Activated CD8-positive, alpha-beta memory T cell treated with anti-CD3 and anti-CD28 coated beads for 1 hour (primary cell): ENCODE data around the gene ANGPTL2.

Source experiments
- DNase-seq, 2 donors: peaks; one replicate each; pipeline ENCODE4 v3.0.0-alpha.2; 2020; ENCODE audit warnings: low read depth in 1 of 2; ENCODE audit errors: extremely low read depth in 1 of 2

ANGPTL2 gene

GRCh38 chr9:127079446-127080140, 42.8 kb downstream of the ANGPTL2 start:
- DNase-seq: no peak

DNA sequence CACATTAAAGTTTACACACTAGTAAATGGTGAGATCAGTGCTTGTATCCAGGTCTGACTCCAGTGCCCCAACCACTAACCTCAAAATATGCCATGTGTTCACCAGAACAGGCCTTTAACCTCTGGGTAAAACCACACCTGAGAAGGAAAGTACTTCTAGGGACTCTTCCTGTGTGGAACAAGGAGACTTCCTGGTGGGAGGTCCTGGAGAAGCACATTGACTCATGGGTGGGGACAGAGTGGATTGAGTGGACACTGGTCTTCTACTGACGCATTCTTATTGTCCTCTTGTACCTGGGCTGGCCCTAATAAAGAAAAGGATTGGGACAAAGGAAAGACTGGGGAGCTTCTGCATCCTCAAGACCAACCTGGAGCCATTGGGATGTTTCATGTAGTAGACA, 43.4 kb downstream of the ANGPTL2 start:
- no peak for DNase-seq

- no peak for DNase-seq
Measured at GRCh38 chr9:127078336-127078735, 44.1 kb downstream of the ANGPTL2 start.

DNA sequence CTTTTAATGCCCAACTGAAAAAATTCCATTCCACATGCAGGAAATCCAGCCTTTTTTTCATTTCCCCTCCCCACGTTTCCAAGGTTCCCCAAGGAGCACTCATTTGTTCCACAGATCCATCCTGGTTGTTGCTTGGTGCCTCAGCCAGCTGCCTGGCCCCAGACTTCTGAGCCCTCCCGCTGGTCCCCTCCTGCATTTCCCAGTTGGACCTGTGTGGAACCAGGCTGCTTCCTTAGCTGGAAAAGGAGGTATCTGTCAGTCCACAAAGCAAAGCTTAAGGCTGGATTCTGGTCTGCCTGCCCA, 44.8 kb downstream of the ANGPTL2 start:
- no peak for DNase-seq

- no peak for DNase-seq
Measured at GRCh38 chr9:127076860-127077643, 45.4 kb downstream of the ANGPTL2 start.

DNA sequence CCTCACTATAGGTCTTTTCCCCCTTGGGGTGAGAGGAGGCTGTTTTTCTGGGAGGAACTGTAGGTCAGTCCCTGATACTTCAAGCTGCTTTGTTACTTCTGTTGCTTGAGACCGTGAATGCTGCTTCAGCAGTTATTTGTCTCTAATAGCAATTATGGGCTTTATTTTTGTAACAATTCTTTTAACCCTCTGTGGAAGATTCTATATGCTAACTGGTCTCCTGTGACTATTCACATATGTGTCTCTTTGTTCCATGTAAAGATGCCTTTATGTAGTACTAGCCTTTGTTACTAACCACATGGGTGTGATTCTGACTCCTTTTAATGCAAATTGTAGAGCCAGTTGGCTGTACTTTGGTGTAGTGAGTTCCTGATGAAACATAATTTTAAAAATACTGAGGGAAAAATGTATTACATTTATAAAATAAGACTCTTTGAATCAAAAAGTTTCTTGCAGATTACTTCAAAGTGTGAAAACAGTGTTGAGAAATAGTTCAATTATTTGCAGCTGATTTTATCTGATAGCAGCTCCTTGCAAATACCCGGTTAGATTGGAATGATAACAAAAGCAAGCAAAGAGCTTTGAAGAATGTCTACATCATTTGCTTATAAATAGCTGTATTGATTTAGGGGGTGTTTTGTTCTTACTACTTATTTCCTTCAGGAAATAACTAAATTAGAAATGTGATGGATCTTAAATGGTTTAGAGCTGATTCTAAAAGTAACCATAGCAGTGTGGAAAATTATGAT, 46.6 kb downstream of the ANGPTL2 start:
- DNase-seq: no peak

GRCh38 chr9:127074561-127075548, 47.6 kb downstream of the ANGPTL2 start:
- DNase-seq: no peak

DNA sequence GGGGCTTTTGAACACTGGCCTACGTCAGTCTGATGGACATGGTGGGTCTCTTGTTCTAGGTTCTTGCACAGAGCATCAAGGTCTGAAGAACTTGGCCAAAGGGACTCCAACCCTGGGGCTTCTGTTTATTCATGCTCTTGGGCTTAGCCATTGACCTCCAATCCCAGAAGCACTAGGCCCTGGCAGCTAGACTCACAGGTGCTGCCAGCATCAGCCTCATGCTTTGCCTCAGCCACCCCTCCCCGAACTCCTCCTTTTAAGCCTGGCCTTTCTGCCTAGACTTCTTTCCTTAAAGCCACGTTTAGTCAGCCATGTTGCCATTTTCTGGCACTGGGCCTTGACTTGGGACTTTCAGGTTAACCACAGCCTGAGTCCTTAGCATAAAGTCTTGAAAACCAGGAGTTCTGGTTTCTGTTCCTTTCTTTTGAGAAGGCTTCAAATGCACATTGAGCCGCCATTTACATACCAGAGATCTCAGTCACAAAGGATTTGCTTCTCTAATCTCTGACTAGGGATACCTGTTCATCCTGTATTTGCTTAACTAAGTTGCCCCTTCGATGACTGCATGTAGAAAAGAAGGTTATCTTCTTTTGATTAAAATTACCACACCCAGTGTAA, 54.7 kb downstream of the ANGPTL2 start:
- no peak for DNase-seq

DNA sequence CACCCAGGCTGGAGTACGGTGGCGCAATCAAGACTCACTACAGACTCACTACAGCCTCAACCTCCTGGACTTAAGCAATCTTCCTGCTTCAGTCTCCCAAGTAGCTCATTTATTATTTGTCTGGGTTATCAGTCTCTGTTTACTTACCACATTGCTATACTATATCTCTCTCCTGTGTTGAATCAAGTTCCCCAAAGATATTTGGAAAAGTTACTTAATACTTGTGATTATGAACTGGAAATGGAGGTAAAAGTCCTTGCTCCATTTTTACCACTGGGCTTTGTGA, 55.6 kb downstream of the ANGPTL2 start:
- DNase-seq: no peak

DNA sequence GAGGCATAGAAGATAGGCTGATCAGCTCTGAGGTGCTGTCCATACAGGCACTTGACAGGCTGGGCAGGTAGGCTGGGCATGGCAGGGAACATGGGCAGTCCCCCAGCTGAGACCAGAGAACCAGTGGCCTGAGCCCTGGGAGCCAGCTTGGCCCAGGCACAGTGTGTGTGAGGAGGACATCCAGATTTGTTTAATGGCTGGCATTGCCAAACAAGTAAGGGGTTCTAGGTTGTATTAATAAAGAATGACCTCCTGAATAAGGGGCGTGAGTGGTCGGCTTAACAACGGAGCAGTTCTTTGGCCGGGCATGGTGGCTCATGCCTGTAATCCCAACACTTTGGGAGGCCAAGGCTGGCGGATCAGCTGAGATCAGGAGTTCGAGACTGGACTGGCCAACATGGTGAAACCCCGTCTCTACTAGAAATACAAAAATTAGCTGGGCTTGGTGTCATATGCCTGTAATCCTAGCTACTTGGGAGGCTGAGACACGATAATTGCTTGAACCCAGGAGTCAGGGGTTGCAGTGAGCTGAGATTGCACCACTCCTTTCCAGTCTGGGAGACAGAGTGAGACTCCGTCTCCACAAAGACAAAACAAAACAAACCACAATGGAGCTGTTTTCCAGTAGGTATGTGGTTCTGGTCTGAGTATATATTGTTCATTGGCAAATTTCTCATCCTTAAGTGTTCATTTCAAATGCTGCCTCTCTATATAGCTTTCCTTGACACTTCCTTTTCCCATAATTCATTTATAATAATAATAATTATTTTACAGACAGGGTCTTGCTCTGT, 56.2 kb downstream of the ANGPTL2 start:
- no peak for DNase-seq

GRCh38 chr9:127065592-127065991, 56.8 kb downstream of the ANGPTL2 start:
- no peak for DNase-seq

DNA sequence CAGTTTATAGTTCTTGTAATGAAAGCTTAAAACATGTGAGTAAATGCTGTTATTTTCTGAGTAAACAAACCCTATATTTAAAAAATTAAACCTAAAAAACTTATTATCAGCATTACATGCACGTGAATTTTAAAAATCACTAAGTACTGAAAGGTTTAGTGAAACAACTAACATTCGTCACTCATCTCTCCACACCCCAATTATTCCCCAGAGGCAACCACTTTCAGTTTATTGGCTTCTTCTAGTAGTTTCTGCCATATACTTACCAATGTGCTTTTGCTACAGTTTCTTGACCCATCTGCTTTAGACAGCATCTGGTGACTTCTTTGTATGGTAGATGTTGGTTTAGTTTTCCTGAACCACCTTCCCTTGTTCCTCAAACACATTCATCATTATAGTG, 58.1 kb downstream of the ANGPTL2 start:
- DNase-seq: no peak

DNA sequence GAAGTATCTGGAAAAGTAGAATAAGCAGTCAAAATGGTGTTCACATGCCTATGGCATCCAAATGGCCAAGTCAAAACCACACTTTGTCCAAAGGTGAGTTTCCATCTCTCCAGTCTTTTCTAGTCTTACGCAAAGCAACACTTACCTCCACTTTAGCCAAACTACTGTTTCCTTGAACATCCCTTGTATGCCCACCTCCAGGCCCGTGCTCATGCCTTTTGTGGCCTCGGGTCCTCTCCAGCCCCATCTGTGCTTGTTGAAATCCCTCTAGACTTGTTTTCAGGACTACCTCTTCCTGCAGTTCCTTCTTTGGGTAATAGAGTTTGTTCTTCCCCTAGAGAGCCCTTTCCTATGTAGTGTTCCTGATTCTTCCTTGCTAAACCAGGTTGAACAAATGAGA, 61.0 kb downstream of the ANGPTL2 start:
- no peak for DNase-seq

DNA sequence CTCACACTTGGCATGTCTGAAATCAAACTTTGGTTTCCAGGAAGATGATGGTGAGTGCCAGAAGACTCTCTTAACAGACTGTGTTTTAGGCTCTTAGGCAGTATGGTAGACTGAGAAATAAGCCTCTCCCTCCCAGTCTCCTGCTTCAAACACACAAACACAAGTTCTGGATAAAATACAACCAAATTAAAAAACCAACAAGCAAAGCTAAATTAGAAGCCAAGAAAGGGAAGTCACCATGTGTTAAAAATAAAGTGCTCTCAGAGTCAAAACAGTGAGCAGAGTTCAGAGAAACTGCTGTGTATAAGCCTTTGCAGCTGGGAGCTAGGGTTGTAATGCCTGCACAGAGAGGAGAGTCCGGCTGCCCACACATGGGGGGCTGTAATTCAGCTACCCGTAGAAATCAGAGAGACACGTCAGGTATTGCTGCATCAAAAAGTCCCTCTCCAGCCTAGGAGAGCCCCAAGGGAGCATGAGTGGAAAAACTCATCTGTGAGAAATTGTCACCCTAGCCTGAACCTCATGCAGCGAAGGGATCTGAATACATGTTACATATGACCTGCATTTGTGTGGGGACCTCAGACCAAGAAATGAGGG, 62.6 kb downstream of the ANGPTL2 start:
- no peak for DNase-seq

DNA sequence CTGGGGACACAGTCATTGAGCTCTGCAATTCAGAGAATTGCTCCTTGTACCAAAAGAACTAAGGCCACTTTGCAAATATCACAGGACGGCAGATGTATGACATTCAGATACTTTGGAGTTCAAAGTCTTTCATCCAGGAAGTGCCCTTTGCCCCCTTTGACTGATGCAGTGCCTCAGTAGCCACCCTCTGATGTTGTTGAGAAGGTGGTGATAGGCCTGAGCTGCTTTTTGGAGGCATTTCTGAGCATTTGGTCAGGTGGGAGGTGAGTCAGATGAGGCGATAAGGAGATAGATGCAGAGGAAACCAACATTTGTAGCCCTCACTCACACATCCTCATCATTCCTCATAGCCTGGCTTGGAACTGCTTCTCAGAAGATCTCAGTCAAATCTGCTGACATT, 63.4 kb downstream of the ANGPTL2 start:
- no peak for DNase-seq

DNA sequence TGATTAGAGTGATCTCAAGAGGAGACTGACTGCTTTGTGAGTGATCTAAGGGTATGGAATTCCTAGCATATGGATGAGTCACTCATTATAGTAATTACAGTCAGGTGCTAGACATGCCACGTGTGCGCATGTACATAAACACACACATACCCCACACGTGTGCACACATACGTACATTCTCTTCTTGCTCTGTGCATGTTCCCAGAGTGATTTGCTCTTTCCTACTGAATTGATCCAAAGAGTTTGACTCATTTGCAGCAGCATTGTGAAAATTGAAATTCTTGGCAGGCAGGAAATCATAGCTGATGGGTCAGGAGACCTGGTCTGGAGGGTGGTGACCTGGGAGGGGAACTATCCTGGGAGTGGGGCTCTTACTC, 63.8 kb downstream of the ANGPTL2 start:
- no peak for DNase-seq

- no peak for DNase-seq
Measured at GRCh38 chr9:127058011-127058644, 64.3 kb downstream of the ANGPTL2 start.

- no peak for DNase-seq
Measured at GRCh38 chr9:127056446-127056845, 66.0 kb downstream of the ANGPTL2 start.
